HCT116 (cell line): Measurements from ENCODE around the gene HCRT. TPM values are rescaled to one million over a fixed set of nuclear protein-coding genes. Genes with fewer than 3 reads are reported as not detected.

Source experiments
- ATAC-seq: fragments of 200-7000 bp; cut with Tn5 transposase; 2 replicates; pipeline ENCODE4 v1.9.1; 2020; ENCODE audit warnings: mild to moderate bottlenecking, moderate library complexity
- BruUV-seq: library from RNA; stranded (reverse); fragments of 400-500 nt; replicated peaks from 2 replicates; lab custom pipeline; 2021; lab: Mats Ljungman, UMichigan
- CTCF ChIA-PET: fragments of 300-600 bp; sonication (Branson Sonifier 250); formaldehyde crosslinking; loops from one replicate; lab custom pipeline; 2021; ENCODE audit warnings: antibody characterized with exemption; lab: Charles Lee
- POLR2A ChIA-PET: fragments of 300-600, 350-600 bp; sonication (Branson Sonifier 250); formaldehyde crosslinking; loops from one replicate; lab custom pipeline; 2021; ENCODE audit warnings: antibody characterized with exemption; lab: Charles Lee
- RAD21 ChIA-PET, 2 experiments: fragments of 300-600 bp; sonication (Branson Sonifier 250); formaldehyde crosslinking; loops; one replicate each; lab custom pipeline; 2023; ENCODE audit warnings: low total read pairs in 2 of 2; ENCODE audit not compliant: uncharacterized antibody in 2 of 2, unreplicated experiment in 2 of 2, low non-redundant PET in 1 of 2; lab: Charles Lee
- DNase-seq: peaks from one replicate; pipeline ENCODE4 v3.0.0-alpha.2; 2010; ENCODE audit warnings: low read depth, low spot score
- H2AFZ ChIP-seq: fragments of 200-600 bp; shearing (Covaris generic), sonication (generic); 2 replicates; pipeline ENCODE4 v1.6.1; 2017; ENCODE audit warnings: low read depth, mixed run types, mixed read lengths, antibody characterized with exemption, low read length; ENCODE audit not compliant: poor library complexity, severe bottlenecking
- H3K27ac ChIP-seq: 2 replicates; pipeline ENCODE4 v1.5.1; 2012; ENCODE audit warnings: low read depth, low read length
- H3K27me3 ChIP-seq: fragments of 200-600 bp; sonication (generic); 2 replicates; pipeline ENCODE4 v1.6.1; 2016; ENCODE audit warnings: mixed run types, low read length, mixed read lengths; ENCODE audit not compliant: insufficient read depth
- H3K36me3 ChIP-seq, 2 experiments: fragments of 200-500 bp in 1 of 2; fragments of 200-600 bp in 1 of 2; sonication (Bioruptor generic) in 1 of 2; sonication (generic) in 1 of 2; 2 replicates each; pipeline versions ENCODE4 v1.5.1 to v1.6.1; 2014 to 2016; ENCODE audit warnings: low read length in 2 of 2, inconsistent platforms in 1 of 2, mixed read lengths in 1 of 2, mixed run types in 1 of 2; ENCODE audit not compliant: insufficient read depth in 2 of 2, control insufficient read depth in 1 of 2
- H3K4me1 ChIP-seq, 2 experiments: fragments of 200-600 bp in 1 of 2; sonication (generic) in 1 of 2; 2 replicates each; pipeline versions ENCODE4 v1.5.1 to v1.6.1; 2012 to 2017; ENCODE audit warnings: low read length in 2 of 2, inconsistent platforms in 1 of 2, mild to moderate bottlenecking in 1 of 2, mixed read lengths in 1 of 2, mixed run types in 1 of 2, moderate library complexity in 1 of 2; ENCODE audit not compliant: insufficient read depth in 2 of 2, control insufficient read depth in 1 of 2
- H3K4me2 ChIP-seq: fragments of 200-600 bp; sonication (generic); 2 replicates; pipeline ENCODE4 v1.6.1; 2017; ENCODE audit warnings: mixed run types, low read length, mixed read lengths
- H3K4me3 ChIP-seq, 2 experiments: fragments of 200-600 bp in 1 of 2; sonication (generic) in 1 of 2; replicated peaks in 1 of 2; 2 replicates each; pipeline ENCODE4 v1.5.1; 2011 to 2016; ENCODE audit warnings: low read length in 2 of 2, control low read depth in 1 of 2, low read depth in 1 of 2, mild to moderate bottlenecking in 1 of 2, mixed read lengths in 1 of 2, mixed run types in 1 of 2
- H3K79me2 ChIP-seq: fragments of 200-600 bp; sonication (generic); 2 replicates; pipeline ENCODE4 v1.6.1; 2017; ENCODE audit warnings: mild to moderate bottlenecking, mixed run types, low read length, moderate library complexity, mixed read lengths; ENCODE audit not compliant: insufficient read depth
- H3K9ac ChIP-seq: fragments of 200-600 bp; sonication (generic); 2 replicates; pipeline ENCODE4 v1.6.1; 2016; ENCODE audit warnings: low read length, mixed read lengths
- H3K9me2 ChIP-seq: fragments of 200-600 bp; sonication (generic), shearing (Covaris generic); 2 replicates; pipeline ENCODE4 v1.6.1; 2017; ENCODE audit warnings: mixed run types, mild to moderate bottlenecking, moderate library complexity; ENCODE audit not compliant: insufficient read depth
- H3K9me3 ChIP-seq, 2 experiments: fragments of 200-500 bp in 1 of 2; fragments of 200-600 bp in 1 of 2; sonication (Bioruptor generic) in 1 of 2; sonication (generic) in 1 of 2; 2 replicates each; pipeline ENCODE4 v1.6.1; 2014 to 2017; ENCODE audit warnings: low read length in 2 of 2, mixed read lengths in 2 of 2, inconsistent platforms in 1 of 2, low read depth in 1 of 2, mild to moderate bottlenecking in 1 of 2, mixed run types in 1 of 2, moderate library complexity in 1 of 2; ENCODE audit not compliant: control insufficient read depth in 1 of 2, insufficient read depth in 1 of 2
- H4K20me1 ChIP-seq: fragments of 200-600 bp; sonication (generic), shearing (Covaris generic); 2 replicates; pipeline ENCODE4 v1.6.1; 2017; ENCODE audit warnings: mixed run types, mild to moderate bottlenecking, moderate library complexity; ENCODE audit not compliant: insufficient read depth
- CBX3 ChIP-seq: IDR thresholded peaks from 2 replicates; pipeline ENCODE4 v1.6.1; 2012; ENCODE audit warnings: low read depth
- CEBPB ChIP-seq: IDR thresholded peaks from 2 replicates; pipeline ENCODE4 v1.6.1; 2012; ENCODE audit warnings: low read depth
- EGR1 ChIP-seq: IDR thresholded peaks from 2 replicates; pipeline ENCODE4 v1.6.1; 2012; ENCODE audit warnings: low read depth
- ELF1 ChIP-seq: IDR thresholded peaks from 2 replicates; pipeline ENCODE4 v1.6.1; 2012; ENCODE audit warnings: low read depth, borderline replicate concordance
- EZH2 ChIP-seq: fragments of 200-600 bp; sonication (generic); IDR thresholded peaks from 2 replicates; pipeline ENCODE4 v1.6.1; 2017; ENCODE audit warnings: antibody characterized with exemption, mixed run types
- EZH2phosphoT487 ChIP-seq: fragments of 200-600 bp; IDR thresholded peaks from 2 replicates; pipeline ENCODE4 v1.6.1; 2018; ENCODE audit warnings: antibody characterized with exemption, borderline replicate concordance
- FOSL1 ChIP-seq: IDR thresholded peaks from 2 replicates; pipeline ENCODE4 v1.6.1; 2012; ENCODE audit warnings: low read depth
- JUND ChIP-seq: IDR thresholded peaks from 2 replicates; pipeline ENCODE4 v1.6.1; 2012
- MAX ChIP-seq: IDR thresholded peaks from 2 replicates; pipeline ENCODE4 v1.6.1; 2012
- POLR2A ChIP-seq: IDR thresholded peaks from 2 replicates; pipeline ENCODE4 v1.7.0; 2011; ENCODE audit warnings: borderline replicate concordance; ENCODE audit not compliant: insufficient read depth, insufficient read length; ENCODE audit errors: extremely low read depth
- POLR2AphosphoS5 ChIP-seq: IDR thresholded peaks from 2 replicates; pipeline ENCODE4 v1.6.1; 2011; ENCODE audit warnings: mild to moderate bottlenecking, low read depth, low read length, moderate library complexity
- RAD21 ChIP-seq: IDR thresholded peaks from 2 replicates; pipeline ENCODE4 v1.6.1; 2012; ENCODE audit warnings: low read depth, mild to moderate bottlenecking
- REST ChIP-seq: IDR thresholded peaks from 2 replicates; pipeline ENCODE4 v1.6.1; 2012; ENCODE audit warnings: low read depth
- SP1 ChIP-seq: IDR thresholded peaks from 2 replicates; pipeline ENCODE4 v1.6.1; 2012; ENCODE audit warnings: low read depth
- SRF ChIP-seq: IDR thresholded peaks from 2 replicates; pipeline ENCODE4 v1.6.1; 2012; ENCODE audit warnings: low read depth
- TCF7L2 ChIP-seq: IDR thresholded peaks from 2 replicates; pipeline ENCODE4 v1.7.0; 2011; ENCODE audit warnings: borderline replicate concordance, inconsistent platforms; ENCODE audit not compliant: insufficient read depth, insufficient read length; ENCODE audit errors: extremely low read depth
- YY1 ChIP-seq: IDR thresholded peaks from 2 replicates; pipeline ENCODE4 v1.6.1; 2011; ENCODE audit warnings: low read length, low read depth, moderate library complexity, mild to moderate bottlenecking; ENCODE audit not compliant: insufficient replicate concordance; ENCODE audit errors: extremely low read depth
- ZFX ChIP-seq: fragments of 450-650 bp; IDR thresholded peaks from 2 replicates; pipeline ENCODE4 v1.6.1; 2017
- intact Hi-C: fragments of 100-400 bp; cut with micrococcal nuclease; formaldehyde crosslinking; loops from 2 replicates; pipeline ENCODE4 v1.10.0; 2022
- total RNA-seq: library from RNA; stranded (reverse); gene quantifications from one replicate; pipeline ENCODE4 v1.2.1, GENCODE V29; 2021; ENCODE audit not compliant: unreplicated experiment
- TF ChIP-seq, protein P1 (sequence below), 3 experiments: fragments of 200-600 bp in 1 of 3; sonication (generic) in 1 of 3; IDR thresholded peaks in 2 of 3; conservative IDR thresholded peaks in 1 of 3; 2 replicates each; pipeline ENCODE4 v1.5.1; 2012 to 2017; ENCODE audit warnings: low read depth in 2 of 3, low read length in 2 of 3, antibody characterized with exemption in 1 of 3, borderline replicate concordance in 1 of 3, control low read depth in 1 of 3, mild to moderate bottlenecking in 1 of 3, mixed read lengths in 1 of 3, mixed run types in 1 of 3, moderate library complexity in 1 of 3; ENCODE audit not compliant: insufficient read depth in 1 of 3
- TF ChIP-seq, protein P2 (sequence below): IDR thresholded peaks from 2 replicates; pipeline ENCODE4 v1.6.1; 2012

Gene HCRT
- total RNA-seq, 1 experiment from 2014 or later, result not detected

DNA sequence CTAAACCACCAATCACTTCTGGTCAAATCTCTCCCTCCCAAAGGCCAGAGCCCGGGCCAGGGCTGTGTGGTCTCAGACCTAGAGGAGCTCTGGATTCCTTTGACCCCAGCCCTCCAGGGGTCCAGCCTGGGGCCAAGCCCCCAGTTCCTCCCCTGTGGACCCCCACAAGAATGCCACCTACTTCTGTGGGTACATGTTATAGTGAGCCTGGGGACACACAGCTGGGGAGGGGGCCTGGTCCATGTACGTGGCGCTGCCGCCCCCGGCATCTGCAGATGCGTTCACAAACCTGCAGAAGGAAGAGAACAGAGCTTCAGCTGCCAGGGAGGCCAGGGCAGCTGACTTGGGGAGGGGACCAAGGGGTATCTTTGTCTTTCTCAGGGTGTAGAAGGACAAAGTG is 16.9 kb upstream of the HCRT start:
- BruUV-seq, result no TSS peak
- no peak overlapping the region for H2AFZ ChIP-seq
- H3K27me3 ChIP-seq, result no peaks in the 10 kb centered on the region
- ATAC-seq (no peak), DNase-seq (no peak)
- no peak overlapping the region for H3K4me3 ChIP-seq
- H3K36me3 ChIP-seq, result no peaks in the 10 kb centered on the region
- no peaks in the 10 kb centered on the region for H3K4me1 ChIP-seq
- H3K4me2 ChIP-seq, result no peak overlapping the region
- H3K9me2 ChIP-seq, result no peaks in the 10 kb centered on the region
- intact Hi-C loops, result no loop called here
- no peak overlapping the region for H3K27ac ChIP-seq
- no peaks in the 10 kb centered on the region for H3K9me3 ChIP-seq
- no peaks in the 10 kb centered on the region for H4K20me1 ChIP-seq
- RAD21 ChIA-PET, result no interaction called here
- TF ChIP-seq, protein P1, sequence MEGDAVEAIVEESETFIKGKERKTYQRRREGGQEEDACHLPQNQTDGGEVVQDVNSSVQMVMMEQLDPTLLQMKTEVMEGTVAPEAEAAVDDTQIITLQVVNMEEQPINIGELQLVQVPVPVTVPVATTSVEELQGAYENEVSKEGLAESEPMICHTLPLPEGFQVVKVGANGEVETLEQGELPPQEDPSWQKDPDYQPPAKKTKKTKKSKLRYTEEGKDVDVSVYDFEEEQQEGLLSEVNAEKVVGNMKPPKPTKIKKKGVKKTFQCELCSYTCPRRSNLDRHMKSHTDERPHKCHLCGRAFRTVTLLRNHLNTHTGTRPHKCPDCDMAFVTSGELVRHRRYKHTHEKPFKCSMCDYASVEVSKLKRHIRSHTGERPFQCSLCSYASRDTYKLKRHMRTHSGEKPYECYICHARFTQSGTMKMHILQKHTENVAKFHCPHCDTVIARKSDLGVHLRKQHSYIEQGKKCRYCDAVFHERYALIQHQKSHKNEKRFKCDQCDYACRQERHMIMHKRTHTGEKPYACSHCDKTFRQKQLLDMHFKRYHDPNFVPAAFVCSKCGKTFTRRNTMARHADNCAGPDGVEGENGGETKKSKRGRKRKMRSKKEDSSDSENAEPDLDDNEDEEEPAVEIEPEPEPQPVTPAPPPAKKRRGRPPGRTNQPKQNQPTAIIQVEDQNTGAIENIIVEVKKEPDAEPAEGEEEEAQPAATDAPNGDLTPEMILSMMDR (IDR thresholded peaks at IDR 0.05 in 2 of 3, conservative IDR thresholded peaks at IDR 0.05 in 1 of 3; ENCODE audit: borderline replicate concordance in 1 of 3, insufficient read depth in 1 of 3, low read depth in 2 of 3, low read length in 2 of 3), result no peak
- TF ChIP-seq TCF7L2 (no peak), FOSL1 (no peak), ELF1 (no peak), JUND (no peak), SP1 (no peak), MAX (no peak), RAD21 (no peak), YY1 (no peak), EGR1 (no peak), CBX3 (no peak), EZH2 (no peak), POLR2A (no peak), SRF (no peak), EZH2phosphoT487 (no peak), POLR2AphosphoS5 (no peak), CEBPB (no peak), ZFX (no peak), REST (no peak)
- TF ChIP-seq, protein P2, sequence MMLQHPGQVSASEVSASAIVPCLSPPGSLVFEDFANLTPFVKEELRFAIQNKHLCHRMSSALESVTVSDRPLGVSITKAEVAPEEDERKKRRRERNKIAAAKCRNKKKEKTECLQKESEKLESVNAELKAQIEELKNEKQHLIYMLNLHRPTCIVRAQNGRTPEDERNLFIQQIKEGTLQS, result no peak
- no peaks in the 10 kb centered on the region for H3K79me2 ChIP-seq
- CTCF ChIA-PET, result no interaction called here
- POLR2A ChIA-PET, result no interaction called here
- H3K9ac ChIP-seq, result no peak overlapping the region
